Gastrocnemius medialis (tissue), 4 donors: ENCODE measurements around the gene DPYSL4.

Experiments
- POLR2A ChIP-seq, 2 donors: fragments of 450-650 bp; IDR thresholded peaks; one replicate each; pipeline ENCODE4 v1.6.1; 2017; ENCODE audit warnings: antibody characterized with exemption in 2 of 2, mild to moderate bottlenecking in 2 of 2, moderate library complexity in 2 of 2
- TF ChIP-seq, protein P1 (sequence below), 5 experiments: fragments of 450-650 bp in 3 of 5; fragments of 200-600 bp in 2 of 5; sonication (generic) in 2 of 5; IDR thresholded peaks in 4 of 5; conservative IDR thresholded peaks in 1 of 5; 1 replicate in 4 of 5; 2 replicates in 1 of 5; pipeline ENCODE4 v1.5.1; 2016 to 2019; ENCODE audit warnings: antibody characterized with exemption in 5 of 5, mild to moderate bottlenecking in 3 of 5, moderate library complexity in 3 of 5

DNA sequence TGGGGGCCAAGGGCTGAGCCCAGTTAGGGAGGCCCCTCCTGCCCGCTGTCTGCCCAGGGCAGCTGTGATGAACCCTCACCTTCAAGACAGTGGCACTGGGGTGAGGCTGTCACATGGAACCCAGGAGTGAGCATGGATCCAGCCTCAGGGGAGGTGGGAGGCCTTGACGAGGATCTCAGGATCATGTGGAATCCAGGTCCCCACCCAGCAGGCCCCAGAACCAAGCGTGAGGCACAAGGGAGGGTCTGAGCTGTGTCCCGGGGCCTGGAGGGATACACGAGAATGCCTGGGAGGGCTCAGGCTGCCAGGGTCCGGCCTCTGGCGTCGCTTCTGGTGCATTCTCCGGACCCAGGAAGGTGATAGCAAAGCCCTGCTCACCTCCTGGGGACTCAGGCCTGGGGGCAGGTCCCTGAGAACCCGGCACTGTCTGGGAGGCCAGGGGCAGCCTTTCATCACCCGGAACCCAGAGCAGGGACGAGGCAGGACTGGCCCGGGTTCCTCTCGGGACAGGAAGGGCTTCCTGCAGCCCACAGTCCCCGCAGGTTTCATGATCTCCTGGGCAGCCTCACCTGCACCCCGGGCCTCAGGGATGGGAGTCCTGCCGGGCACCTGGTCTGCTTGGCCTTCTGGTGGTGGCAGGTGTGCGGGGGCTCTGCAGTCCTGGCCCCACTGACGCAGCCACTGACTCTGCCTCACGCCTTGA, 17.5 kb downstream of the DPYSL4 start:
- TF ChIP-seq, protein P1, sequence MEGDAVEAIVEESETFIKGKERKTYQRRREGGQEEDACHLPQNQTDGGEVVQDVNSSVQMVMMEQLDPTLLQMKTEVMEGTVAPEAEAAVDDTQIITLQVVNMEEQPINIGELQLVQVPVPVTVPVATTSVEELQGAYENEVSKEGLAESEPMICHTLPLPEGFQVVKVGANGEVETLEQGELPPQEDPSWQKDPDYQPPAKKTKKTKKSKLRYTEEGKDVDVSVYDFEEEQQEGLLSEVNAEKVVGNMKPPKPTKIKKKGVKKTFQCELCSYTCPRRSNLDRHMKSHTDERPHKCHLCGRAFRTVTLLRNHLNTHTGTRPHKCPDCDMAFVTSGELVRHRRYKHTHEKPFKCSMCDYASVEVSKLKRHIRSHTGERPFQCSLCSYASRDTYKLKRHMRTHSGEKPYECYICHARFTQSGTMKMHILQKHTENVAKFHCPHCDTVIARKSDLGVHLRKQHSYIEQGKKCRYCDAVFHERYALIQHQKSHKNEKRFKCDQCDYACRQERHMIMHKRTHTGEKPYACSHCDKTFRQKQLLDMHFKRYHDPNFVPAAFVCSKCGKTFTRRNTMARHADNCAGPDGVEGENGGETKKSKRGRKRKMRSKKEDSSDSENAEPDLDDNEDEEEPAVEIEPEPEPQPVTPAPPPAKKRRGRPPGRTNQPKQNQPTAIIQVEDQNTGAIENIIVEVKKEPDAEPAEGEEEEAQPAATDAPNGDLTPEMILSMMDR (IDR thresholded peaks at IDR 0.05 in 4 of 5, conservative IDR thresholded peaks at IDR 0.05 in 1 of 5), result no peak
- no peak for TF ChIP-seq POLR2A (IDR thresholded peaks at IDR 0.05)
